ENCODE data around the gene ZNF35. TPM values are rescaled to one million over a fixed set of nuclear protein-coding genes. Genes with fewer than 3 reads are reported as not detected.

The ZNF35 gene
- total RNA-seq, 1 experiment from 2014 or later, result 0.13 TPM

- in situ Hi-C loops (cut with HindIII; ENCODE audit: low pct_unique_long_range_greater_than_20kb, low sequenced_read_pairs), result no loop called here
- no peak for DNase-seq (ENCODE audit: low read depth, low spot score)
Observed at GRCh38 chr3:44678480-44679116, 30.1 kb downstream of the ZNF35 start.

- in situ Hi-C loops (cut with HindIII; ENCODE audit: low pct_unique_long_range_greater_than_20kb, low sequenced_read_pairs), result no loop called here
- DNase-seq (ENCODE audit: low read depth, low spot score), result no peak
Observed at GRCh38 chr3:44680921-44681455, 32.5 kb downstream of the ZNF35 start.

- DNase-seq (ENCODE audit: low read depth, low spot score), result no peak
Observed at GRCh38 chr3:44682182-44682896, 33.8 kb downstream of the ZNF35 start.

GRCh38 chr3:44685128-44685800, 36.7 kb downstream of the ZNF35 start:
- in situ Hi-C loops (cut with HindIII; ENCODE audit: low pct_unique_long_range_greater_than_20kb, low sequenced_read_pairs), result no loop called here
- peak; percentile 6 for DNase-seq (ENCODE audit: low read depth, low spot score)

More at GRCh38 chr3:44682182-44682896, 33.8 kb downstream of the ZNF35 start:
- in situ Hi-C loops (cut with HindIII; ENCODE audit: low pct_unique_long_range_greater_than_20kb, low sequenced_read_pairs), result no loop called here

GRCh38 chr3:44687898-44688297, 39.4 kb downstream of the ZNF35 start:
- no peak for DNase-seq (ENCODE audit: low read depth, low spot score)
- in situ Hi-C loops (cut with HindIII; ENCODE audit: low pct_unique_long_range_greater_than_20kb, low sequenced_read_pairs), result no loop called here

Other genes starting within 250 kb of the ZNF35 start
- gene ZNF445, start 171.1 kb upstream of the ZNF35 start, total RNA-seq (2014; rRNA removed; shearing (Covaris generic)), result 3.2 and 4.5 TPM in 2 replicates
- 1.1 and 2.1 TPM in 2 replicates for gene ZKSCAN7, start 93.5 kb upstream of the ZNF35 start, total RNA-seq (2014; rRNA removed; shearing (Covaris generic))
- gene ZNF660, start 63.8 kb upstream of the ZNF35 start, total RNA-seq (2014; rRNA removed; shearing (Covaris generic)), result 0.03 TPM in 2 replicates
- gene ZNF197, start 23.7 kb upstream of the ZNF35 start, total RNA-seq (2014; rRNA removed; shearing (Covaris generic)), result 6.7 and 7.1 TPM in 2 replicates
- gene ZNF502, start 63.9 kb downstream of the ZNF35 start, total RNA-seq (2014; rRNA removed; shearing (Covaris generic)), result 2.3 and 3.5 TPM in 2 replicates
- 2.5 and 5.0 TPM in 2 replicates for gene ZNF501, start 80.9 kb downstream of the ZNF35 start, total RNA-seq (2014; rRNA removed; shearing (Covaris generic))
- gene KIAA1143, start 112.9 kb downstream of the ZNF35 start, total RNA-seq (2014; rRNA removed; shearing (Covaris generic)), result 20.2 and 21.1 TPM in 2 replicates
- 10.0 and 12.8 TPM in 2 replicates for gene KIF15, start 113.1 kb downstream of the ZNF35 start, total RNA-seq (2014; rRNA removed; shearing (Covaris generic))
- gene TMEM42, start 213.2 kb downstream of the ZNF35 start, total RNA-seq (2014; rRNA removed; shearing (Covaris generic)), result 1.1 and 1.3 TPM in 2 replicates
- gene TGM4, start 225.9 kb downstream of the ZNF35 start, total RNA-seq (2014; rRNA removed; shearing (Covaris generic)), result not detected in 2 replicates